Astrocyte of the spinal cord (primary cell): ENCODE results near the gene MMAA.

ENCODE experiments used
- DNase-seq: peaks from one replicate; pipeline ENCODE4 v3.0.0; 2011; ENCODE audit warnings: low read depth, low spot score
- H3K4me3 ChIP-seq: 2 replicates; pipeline ENCODE4 v1.5.1; 2011; ENCODE audit warnings: low read depth, mild to moderate bottlenecking, low read length, moderate library complexity
- in situ Hi-C: cut with HindIII; loops from 2 replicates; pipeline ENCODE4 v1.10.0; 2017; ENCODE audit warnings: low sequenced_read_pairs
- TF ChIP-seq, protein P1 (sequence below): IDR thresholded peaks from 2 replicates; pipeline ENCODE4 v1.5.1; 2012; ENCODE audit warnings: low read depth, mild to moderate bottlenecking, low read length, inconsistent platforms

MMAA gene

DNA sequence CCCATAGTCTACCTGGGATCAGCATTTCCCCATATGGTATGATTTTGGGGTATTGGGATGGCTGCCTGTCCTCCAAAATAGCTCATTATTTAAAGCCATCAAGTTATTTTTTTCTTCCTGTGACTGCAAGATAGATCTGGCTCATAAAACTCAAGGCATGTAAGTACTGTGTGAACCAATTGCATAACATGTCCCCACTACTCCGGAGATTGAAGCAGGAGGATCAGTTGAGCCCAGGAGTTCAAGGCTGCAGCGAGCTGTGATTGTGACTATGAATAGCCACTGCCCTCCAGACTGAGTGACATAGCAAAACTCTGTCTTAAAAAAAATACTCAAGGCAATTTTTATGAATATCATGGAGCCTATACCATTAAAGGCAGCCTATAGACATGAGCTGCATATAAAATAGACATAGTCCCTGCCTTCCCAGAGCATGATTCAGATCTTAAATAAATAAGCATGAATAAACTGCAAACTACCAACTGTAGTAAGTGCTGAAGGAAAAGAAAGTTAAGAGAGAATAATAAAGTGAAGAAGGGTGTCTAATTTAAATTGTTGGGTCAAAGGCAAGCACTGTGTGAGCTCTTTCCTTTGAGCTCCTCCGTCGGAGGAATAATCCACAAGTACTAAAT, 16.9 kb upstream of the MMAA start:
- TF ChIP-seq, protein P1, sequence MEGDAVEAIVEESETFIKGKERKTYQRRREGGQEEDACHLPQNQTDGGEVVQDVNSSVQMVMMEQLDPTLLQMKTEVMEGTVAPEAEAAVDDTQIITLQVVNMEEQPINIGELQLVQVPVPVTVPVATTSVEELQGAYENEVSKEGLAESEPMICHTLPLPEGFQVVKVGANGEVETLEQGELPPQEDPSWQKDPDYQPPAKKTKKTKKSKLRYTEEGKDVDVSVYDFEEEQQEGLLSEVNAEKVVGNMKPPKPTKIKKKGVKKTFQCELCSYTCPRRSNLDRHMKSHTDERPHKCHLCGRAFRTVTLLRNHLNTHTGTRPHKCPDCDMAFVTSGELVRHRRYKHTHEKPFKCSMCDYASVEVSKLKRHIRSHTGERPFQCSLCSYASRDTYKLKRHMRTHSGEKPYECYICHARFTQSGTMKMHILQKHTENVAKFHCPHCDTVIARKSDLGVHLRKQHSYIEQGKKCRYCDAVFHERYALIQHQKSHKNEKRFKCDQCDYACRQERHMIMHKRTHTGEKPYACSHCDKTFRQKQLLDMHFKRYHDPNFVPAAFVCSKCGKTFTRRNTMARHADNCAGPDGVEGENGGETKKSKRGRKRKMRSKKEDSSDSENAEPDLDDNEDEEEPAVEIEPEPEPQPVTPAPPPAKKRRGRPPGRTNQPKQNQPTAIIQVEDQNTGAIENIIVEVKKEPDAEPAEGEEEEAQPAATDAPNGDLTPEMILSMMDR = no peak
- no peak overlapping the region for H3K4me3 ChIP-seq
- in situ Hi-C loops = no loop called here
- no peak for DNase-seq

DNA sequence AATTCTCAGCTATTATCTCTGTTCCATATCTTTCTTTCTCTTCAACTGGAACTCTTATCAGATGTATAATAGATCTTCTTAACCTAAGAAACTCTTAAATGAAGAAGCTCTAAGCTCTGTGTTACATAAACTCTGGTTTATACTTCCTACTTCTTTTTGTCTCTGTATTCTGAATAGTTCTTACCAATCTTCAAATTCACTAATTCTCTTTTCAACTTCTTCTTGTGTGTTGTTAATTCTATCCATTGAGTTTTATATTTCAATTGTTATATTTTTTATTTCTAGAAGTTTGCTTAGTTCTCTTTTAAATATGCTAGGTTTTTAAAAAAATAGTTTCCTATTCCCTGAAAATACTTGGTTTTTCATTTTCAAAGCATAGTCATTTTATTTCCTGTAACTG, 13.2 kb upstream of the MMAA start:
- TF ChIP-seq, protein P1 = no peak
- H3K4me3 ChIP-seq = no peak overlapping the region
- no peak for DNase-seq
- in situ Hi-C loops = no loop called here

DNA sequence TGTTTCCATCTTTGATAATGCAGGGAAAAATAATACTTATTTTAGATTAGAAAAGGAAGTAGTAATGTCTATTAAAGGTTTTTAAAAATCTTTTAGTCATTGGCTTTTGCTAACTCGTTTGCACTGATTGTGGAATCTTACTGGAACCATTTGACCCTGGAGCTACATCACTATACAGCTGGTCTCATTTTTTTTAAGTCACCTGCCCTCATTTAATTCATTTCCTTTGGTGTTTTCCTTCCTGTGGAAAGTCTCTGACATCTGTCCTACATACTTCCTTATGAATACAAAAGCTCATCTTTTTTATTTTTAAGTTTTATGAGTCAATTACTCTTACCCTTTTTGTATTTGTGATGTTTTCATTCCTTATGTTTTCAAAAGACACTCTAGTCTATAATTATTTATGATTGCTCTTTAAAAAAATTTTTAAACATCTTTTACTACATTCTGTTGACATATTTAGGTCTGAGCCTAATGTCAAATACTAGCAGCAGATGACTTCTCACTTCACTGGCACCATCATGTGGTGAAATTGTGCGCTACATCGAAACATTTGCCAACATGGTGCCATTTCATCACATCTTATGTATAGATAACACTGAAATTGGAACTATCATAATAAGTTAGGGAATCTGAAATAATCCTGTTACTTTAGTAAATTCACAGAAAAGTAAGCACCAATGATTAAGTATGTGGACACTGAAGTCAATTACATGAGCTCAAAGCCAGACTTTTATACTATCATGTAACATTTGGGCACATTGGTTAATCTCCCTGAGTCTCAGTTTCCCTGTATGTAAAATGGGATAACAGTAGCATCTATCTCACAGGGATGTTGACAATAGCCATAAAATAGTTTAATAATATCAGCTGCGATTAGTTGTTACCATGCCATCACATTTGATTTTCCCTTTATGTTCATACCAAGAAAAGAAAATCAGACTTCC, 9.4 kb upstream of the MMAA start:
- peak; percentile 74 for DNase-seq
- in situ Hi-C loops = no loop called here
- H3K4me3 ChIP-seq = no peak overlapping the region
- TF ChIP-seq, protein P1 = peak; percentile 75

DNA sequence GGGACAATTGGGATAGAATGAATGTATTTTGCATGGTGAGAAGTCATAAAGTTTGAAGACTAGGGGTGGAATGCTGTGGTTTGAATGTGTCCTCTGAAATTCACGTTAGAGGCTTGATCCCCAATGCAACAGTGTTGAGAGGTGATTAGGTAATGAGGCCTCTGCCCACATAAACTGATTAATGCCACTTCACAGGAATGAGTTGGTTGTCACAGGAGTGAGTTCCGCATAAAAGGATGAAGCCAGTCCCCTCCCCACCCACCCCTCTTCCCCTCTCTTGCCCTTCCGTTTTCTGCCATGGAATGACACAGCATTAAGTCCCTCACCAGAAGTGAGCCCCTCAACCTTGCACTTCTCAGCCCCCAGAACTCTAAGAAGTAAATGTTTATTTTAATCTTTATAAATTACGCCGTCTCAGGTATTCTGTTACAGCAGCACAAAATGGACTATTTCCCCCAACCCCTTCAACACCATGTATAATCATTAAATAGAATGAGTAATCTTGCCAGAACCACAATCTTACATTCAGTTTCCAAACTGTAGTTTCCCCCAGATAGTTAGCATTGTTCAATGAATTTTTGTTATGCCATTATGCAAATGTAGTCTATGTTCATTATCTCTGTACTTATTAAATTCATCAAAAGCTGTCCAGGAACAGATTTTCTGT, 5.5 kb upstream of the MMAA start:
- in situ Hi-C loops = no loop called here
- no peak for DNase-seq
- TF ChIP-seq, protein P1 = no peak
- H3K4me3 ChIP-seq = no peak overlapping the region

DNA sequence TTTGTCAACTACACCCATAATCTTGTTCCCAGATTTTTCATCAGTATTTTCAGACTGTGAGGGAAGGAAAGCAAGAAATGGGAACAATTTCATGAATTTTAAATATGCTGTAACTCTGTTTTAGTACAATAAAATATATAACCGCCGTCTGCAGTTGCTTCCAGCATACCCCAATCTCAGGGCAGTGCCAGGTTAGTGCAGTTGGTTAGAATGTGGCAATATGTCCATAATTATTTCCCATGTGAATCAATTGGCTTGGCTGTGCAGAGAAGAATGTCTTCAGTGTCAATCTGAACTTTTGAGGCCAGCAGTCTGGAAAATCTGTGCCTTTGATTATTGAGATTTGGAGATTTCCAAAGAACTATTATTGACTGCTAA, 5.0 kb upstream of the MMAA start:
- TF ChIP-seq, protein P1 = no peak
- H3K4me3 ChIP-seq = no peak overlapping the region
- no peak for DNase-seq
- in situ Hi-C loops = no loop called here

DNA sequence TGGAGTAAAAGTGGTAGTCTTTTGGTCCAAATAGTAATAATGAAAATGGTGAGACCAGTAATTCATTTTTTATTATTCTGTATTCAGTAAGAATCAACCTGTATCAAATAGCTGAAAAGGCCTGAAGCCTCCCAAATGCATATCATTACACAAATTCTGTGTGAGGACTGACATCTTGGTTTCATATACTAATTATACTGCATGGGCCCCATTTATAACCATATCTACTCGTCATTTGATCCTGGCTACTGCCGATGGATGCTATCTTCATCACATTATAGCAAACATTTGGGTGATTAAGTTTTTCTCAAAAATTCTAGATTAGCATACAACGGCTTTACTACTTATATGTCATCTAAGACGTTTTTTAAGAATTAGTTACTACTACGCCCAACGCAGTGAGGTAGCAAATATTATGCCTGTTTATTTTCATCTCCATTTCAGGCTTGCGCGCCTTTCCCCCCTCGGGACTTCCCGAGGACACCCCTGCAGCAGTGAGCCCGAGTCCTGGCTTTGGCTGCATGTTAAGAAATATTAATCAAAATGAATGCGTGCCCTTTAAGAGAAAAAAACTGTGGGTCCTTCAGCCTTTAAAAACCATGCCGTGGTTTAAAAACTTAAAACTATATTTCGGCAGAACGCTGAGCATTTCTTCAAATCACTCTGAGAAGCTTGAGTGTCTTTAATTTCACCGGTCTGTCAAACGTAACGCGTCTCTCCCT, 814 bp upstream of the MMAA start:
- DNase-seq = no peak
- peak overlapping the region; percentile 92 for H3K4me3 ChIP-seq
- in situ Hi-C loops = no loop called here
- TF ChIP-seq, protein P1 = no peak
